H1 (cell line): ENCODE measurements around the gene DDN. TPM values are rescaled to one million over a fixed set of nuclear protein-coding genes. Genes with fewer than 3 reads are reported as not detected.
A peak's percentile ranks its signal among the peaks of the same experiment; 100 is the strongest.

ENCODE experiments used
- BCL11A ChIP-seq, 2 experiments: IDR thresholded peaks; one replicate each; pipeline ENCODE4 v1.6.1; 2011; ENCODE audit warnings: low read depth in 2 of 2, low read length in 2 of 2, mild to moderate bottlenecking in 2 of 2
- CBX5 ChIP-seq: fragments of 300-800, 300-1000 bp; sonication (generic); IDR thresholded peaks from 2 replicates; pipeline ENCODE4 v1.7.1; 2016; ENCODE audit warnings: antibody characterized with exemption, low read length, low read depth
- CBX8 ChIP-seq: fragments of 300-800, 300-1000 bp; sonication (generic); IDR thresholded peaks from 2 replicates; pipeline ENCODE4 v1.7.1; 2016; ENCODE audit warnings: low read depth, low read length, borderline replicate concordance
- CHD1 ChIP-seq: IDR thresholded peaks from 2 replicates; pipeline ENCODE4 v1.6.1; 2012; ENCODE audit warnings: low read depth, low read length, improper control_type of control experiment
- CREB1 ChIP-seq: IDR thresholded peaks from 2 replicates; pipeline ENCODE4 v1.6.1; 2012; ENCODE audit warnings: inconsistent platforms
- CTBP2 ChIP-seq: IDR thresholded peaks from 2 replicates; pipeline ENCODE4 v1.7.0; 2011; ENCODE audit warnings: borderline replicate concordance, mild to moderate bottlenecking, moderate library complexity, mixed read lengths, low read length; ENCODE audit not compliant: insufficient read depth, insufficient read length
- EP300 ChIP-seq, 2 experiments: IDR thresholded peaks; 1 replicate in 1 of 2; 2 replicates in 1 of 2; pipeline ENCODE4 v1.6.1; 2011 to 2012; ENCODE audit warnings: low read depth in 2 of 2, low read length in 2 of 2, mild to moderate bottlenecking in 2 of 2, borderline replicate concordance in 1 of 2, inconsistent platforms in 1 of 2, moderate library complexity in 1 of 2
- EZH2 ChIP-seq: fragments of 200-600 bp; sonication (generic); IDR thresholded peaks from 2 replicates; pipeline ENCODE4 v1.7.1; 2012; ENCODE audit warnings: low read depth, mild to moderate bottlenecking, moderate library complexity, low read length, inconsistent platforms; ENCODE audit not compliant: severe bottlenecking
- GABPA ChIP-seq: IDR thresholded peaks from 2 replicates; pipeline ENCODE4 v1.6.1; 2011; ENCODE audit warnings: mild to moderate bottlenecking, low read length, moderate library complexity, borderline replicate concordance; ENCODE audit not compliant: insufficient read depth
- GTF2F1 ChIP-seq: IDR thresholded peaks from 2 replicates; pipeline ENCODE4 v1.6.1; 2012; ENCODE audit warnings: low read depth, low read length, improper control_type of control experiment, borderline replicate concordance
- KDM4A ChIP-seq: IDR thresholded peaks from one replicate; pipeline ENCODE4 v1.7.1; 2012; ENCODE audit warnings: low read depth, mild to moderate bottlenecking, moderate library complexity, low read length, inconsistent platforms; ENCODE audit not compliant: severe bottlenecking
- MAFK ChIP-seq: IDR thresholded peaks from 2 replicates; pipeline ENCODE4 v1.6.1; 2012; ENCODE audit warnings: low read depth, mild to moderate bottlenecking, improper control_type of control experiment, low read length
- NRF1 ChIP-seq: IDR thresholded peaks from 2 replicates; pipeline ENCODE4 v1.6.1; 2011; ENCODE audit warnings: mild to moderate bottlenecking, low read depth, low read length, improper control_type of control experiment
- POLR2AphosphoS5 ChIP-seq: IDR thresholded peaks from 2 replicates; pipeline ENCODE4 v1.6.1; 2011; ENCODE audit warnings: low read depth, low read length
- POU5F1 ChIP-seq: IDR thresholded peaks from 2 replicates; pipeline ENCODE4 v1.6.1; 2011; ENCODE audit warnings: low read depth, mild to moderate bottlenecking, low read length, moderate library complexity
- SAP30 ChIP-seq: fragments of 300-600 bp; sonication (generic); IDR thresholded peaks from 2 replicates; pipeline ENCODE4 v1.7.1; 2012; ENCODE audit warnings: low read length, moderate library complexity, mild to moderate bottlenecking, inconsistent platforms; ENCODE audit not compliant: insufficient read depth, insufficient replicate concordance
- SIN3A ChIP-seq, 2 experiments: IDR thresholded peaks in 1 of 2; conservative IDR thresholded peaks in 1 of 2; 2 replicates each; pipeline ENCODE4 v1.6.1; 2011 to 2012; ENCODE audit warnings: low read length in 2 of 2, improper control_type of control experiment in 1 of 2, low read depth in 1 of 2, mild to moderate bottlenecking in 1 of 2
- SIRT6 ChIP-seq: IDR thresholded peaks from one replicate; pipeline ENCODE4 v1.7.1; 2012; ENCODE audit warnings: low read length, inconsistent platforms
- SIX5 ChIP-seq: IDR thresholded peaks from 2 replicates; pipeline ENCODE4 v1.6.1; 2011; ENCODE audit warnings: mild to moderate bottlenecking, low read depth, low read length
- SP2 ChIP-seq: IDR thresholded peaks from 2 replicates; pipeline ENCODE4 v1.6.1; 2012; ENCODE audit warnings: mild to moderate bottlenecking, low read length, inconsistent platforms
- TAF1 ChIP-seq: IDR thresholded peaks from 2 replicates; pipeline ENCODE4 v1.6.1; 2011; ENCODE audit warnings: mild to moderate bottlenecking, low read depth, low read length
- TBP ChIP-seq: IDR thresholded peaks from 2 replicates; pipeline ENCODE4 v1.6.1; 2011; ENCODE audit warnings: low read depth, low read length, improper control_type of control experiment
- YY1 ChIP-seq: IDR thresholded peaks from 2 replicates; pipeline ENCODE4 v1.6.1; 2011; ENCODE audit warnings: low read depth, mild to moderate bottlenecking, low read length
- polyA plus RNA-seq, 7 experiments: library from polyadenylated mRNA; depleted of rRNA in 3 of 7; stranded (reverse) in 5 of 7; unstranded in 2 of 7; fragments of >200 nt in 5 of 7; fragments of 200-250 nt in 2 of 7; gene quantifications; 1 replicate in 5 of 7; 2 replicates in 1 of 7; 4 replicates in 1 of 7; pipeline versions ENCODE4 v1.2.1 to v1.2.3, GENCODE V29; 2011 to 2013; ENCODE audit warnings: missing spikeins in 2 of 7, mixed read lengths in 2 of 7
- total RNA-seq: library from RNA; stranded (reverse); fragmentation: NEBNext Ultra II Directional; extraction: Animal tissue kit (Norgen Biotek cat#: 25700); gene quantifications from 2 replicates; pipeline ENCODE4 v1.2.1, GENCODE V29; 2021

DDN gene
- total and polyA plus RNA-seq, 2 of the 8 experiments (the other 6 are each of a cell fraction or from before 2014, with no cell fraction given), result 0.14 to 0.30 TPM

GRCh38 chr12:49018261-49019119, 19.3 kb upstream of the DDN start, which contains the start of gene PRKAG1 (continued):
- TF ChIP-seq NRF1, result peak; percentile 10; the same call in 1 of the 2 replicates
- TF ChIP-seq MAFK, result no peak
- TF ChIP-seq GABPA, result peak; percentile 95
- TF ChIP-seq CHD1, result peak; percentile 58; the same call in 1 of the 2 replicates
- peak in 1 of 2 experiments; percentile 86; a peak in 2 of 4 replicates for TF ChIP-seq SIN3A (conservative IDR thresholded peaks at IDR 0.05 in 1 of 2, IDR thresholded peaks at IDR 0.05 in 1 of 2; ENCODE audit: low read depth in 1 of 2, low read length in 2 of 2)
- peak in 1 of 2 experiments; percentile 48; a peak in 1 of 3 replicates for TF ChIP-seq EP300 (IDR thresholded peaks at IDR 0.05; ENCODE audit: borderline replicate concordance in 1 of 2, low read depth in 2 of 2, low read length in 2 of 2)
- no peak for TF ChIP-seq SIRT6
- no peak for TF ChIP-seq SP2
- peak; percentile 88 for TF ChIP-seq GTF2F1
- TF ChIP-seq CBX8, result no peak
- TF ChIP-seq POLR2AphosphoS5, result peak; percentile 80
- TF ChIP-seq SIX5, result no peak
- no peak for TF ChIP-seq POU5F1
- TF ChIP-seq CREB1, result peak; percentile 93
- TF ChIP-seq TAF1, result peak; percentile 97
- no peak for TF ChIP-seq CBX5
- no peak for TF ChIP-seq BCL11A (IDR thresholded peaks at IDR 0.05; ENCODE audit: low read depth in 2 of 2, low read length in 2 of 2)
- TF ChIP-seq KDM4A, result no peak
- TF ChIP-seq CTBP2, result no peak
- TF ChIP-seq SAP30, result peak; percentile 43
- TF ChIP-seq EZH2, result no peak
- TF ChIP-seq YY1, result peak; percentile 78
- TF ChIP-seq TBP, result peak; percentile 89
